WTC11 (cell line): Measurements from ENCODE around the gene FBXO2.

ENCODE experiments used
- NR3C1 ChIP-seq: sonication (generic); formaldehyde crosslinking; conservative IDR thresholded peaks from 2 replicates; pipeline ENCODE4 v1.8.1; 2023; ENCODE audit warnings: low read depth, mild to moderate bottlenecking, missing genetic modification reagents
- SP1 ChIP-seq: sonication (generic); formaldehyde crosslinking; conservative IDR thresholded peaks from 2 replicates; pipeline ENCODE4 v1.8.1; 2022; ENCODE audit warnings: missing genetic modification reagents
- ZNF138 ChIP-seq: sonication (generic); formaldehyde crosslinking; conservative IDR thresholded peaks from 2 replicates; pipeline ENCODE4 v1.8.1; 2022; ENCODE audit warnings: mild to moderate bottlenecking, moderate library complexity, missing genetic modification reagents
- ZNF263 ChIP-seq: sonication (generic); formaldehyde crosslinking; IDR thresholded peaks from 2 replicates; pipeline ENCODE4 v1.8.1; 2022; ENCODE audit warnings: low read depth, mild to moderate bottlenecking, moderate library complexity, missing genetic modification reagents
- TF ChIP-seq, protein P1 (sequence below): fragments of 200-600 bp; IDR thresholded peaks from 2 replicates; pipeline ENCODE4 v1.8.0; 2022; ENCODE audit warnings: antibody characterized with exemption
- TF ChIP-seq, protein P2 (sequence below): sonication (generic); formaldehyde crosslinking; IDR thresholded peaks from 2 replicates; pipeline ENCODE4 v1.8.0; 2022; ENCODE audit warnings: missing genetic modification reagents

DNA sequence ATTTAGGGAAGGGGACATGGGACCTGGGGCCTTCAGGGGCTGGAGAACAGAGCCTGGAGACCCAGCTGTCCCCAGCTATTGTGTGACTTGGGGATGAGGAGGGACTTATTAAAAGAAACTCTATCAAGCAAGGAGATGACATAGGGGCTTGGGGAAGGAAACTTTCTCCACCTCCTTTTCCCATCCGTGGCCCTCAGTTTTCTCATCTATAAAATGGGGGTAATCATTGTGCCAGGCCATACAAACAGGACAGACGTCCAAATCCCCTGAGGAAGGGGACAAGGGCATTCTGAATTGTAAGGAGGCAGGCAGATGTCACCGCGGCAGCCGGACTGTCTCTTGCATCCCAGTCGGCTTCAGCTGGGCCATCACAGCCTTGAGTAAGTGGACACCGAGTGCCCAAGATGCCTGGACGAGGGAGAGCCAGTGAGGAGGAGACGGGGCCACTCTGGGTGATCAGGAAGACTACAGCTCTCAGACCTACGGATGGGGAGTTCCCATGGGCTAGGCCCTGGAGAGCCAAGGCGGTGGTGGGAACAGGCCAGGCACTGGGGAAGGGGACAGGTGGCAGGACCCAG lies 1.9 kb downstream of the FBXO2 start:
- TF ChIP-seq ZNF138 (CRISPR knock-in tag), result no peak
- TF ChIP-seq, protein P1, sequence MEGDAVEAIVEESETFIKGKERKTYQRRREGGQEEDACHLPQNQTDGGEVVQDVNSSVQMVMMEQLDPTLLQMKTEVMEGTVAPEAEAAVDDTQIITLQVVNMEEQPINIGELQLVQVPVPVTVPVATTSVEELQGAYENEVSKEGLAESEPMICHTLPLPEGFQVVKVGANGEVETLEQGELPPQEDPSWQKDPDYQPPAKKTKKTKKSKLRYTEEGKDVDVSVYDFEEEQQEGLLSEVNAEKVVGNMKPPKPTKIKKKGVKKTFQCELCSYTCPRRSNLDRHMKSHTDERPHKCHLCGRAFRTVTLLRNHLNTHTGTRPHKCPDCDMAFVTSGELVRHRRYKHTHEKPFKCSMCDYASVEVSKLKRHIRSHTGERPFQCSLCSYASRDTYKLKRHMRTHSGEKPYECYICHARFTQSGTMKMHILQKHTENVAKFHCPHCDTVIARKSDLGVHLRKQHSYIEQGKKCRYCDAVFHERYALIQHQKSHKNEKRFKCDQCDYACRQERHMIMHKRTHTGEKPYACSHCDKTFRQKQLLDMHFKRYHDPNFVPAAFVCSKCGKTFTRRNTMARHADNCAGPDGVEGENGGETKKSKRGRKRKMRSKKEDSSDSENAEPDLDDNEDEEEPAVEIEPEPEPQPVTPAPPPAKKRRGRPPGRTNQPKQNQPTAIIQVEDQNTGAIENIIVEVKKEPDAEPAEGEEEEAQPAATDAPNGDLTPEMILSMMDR, result no peak
- TF ChIP-seq, protein P2, sequence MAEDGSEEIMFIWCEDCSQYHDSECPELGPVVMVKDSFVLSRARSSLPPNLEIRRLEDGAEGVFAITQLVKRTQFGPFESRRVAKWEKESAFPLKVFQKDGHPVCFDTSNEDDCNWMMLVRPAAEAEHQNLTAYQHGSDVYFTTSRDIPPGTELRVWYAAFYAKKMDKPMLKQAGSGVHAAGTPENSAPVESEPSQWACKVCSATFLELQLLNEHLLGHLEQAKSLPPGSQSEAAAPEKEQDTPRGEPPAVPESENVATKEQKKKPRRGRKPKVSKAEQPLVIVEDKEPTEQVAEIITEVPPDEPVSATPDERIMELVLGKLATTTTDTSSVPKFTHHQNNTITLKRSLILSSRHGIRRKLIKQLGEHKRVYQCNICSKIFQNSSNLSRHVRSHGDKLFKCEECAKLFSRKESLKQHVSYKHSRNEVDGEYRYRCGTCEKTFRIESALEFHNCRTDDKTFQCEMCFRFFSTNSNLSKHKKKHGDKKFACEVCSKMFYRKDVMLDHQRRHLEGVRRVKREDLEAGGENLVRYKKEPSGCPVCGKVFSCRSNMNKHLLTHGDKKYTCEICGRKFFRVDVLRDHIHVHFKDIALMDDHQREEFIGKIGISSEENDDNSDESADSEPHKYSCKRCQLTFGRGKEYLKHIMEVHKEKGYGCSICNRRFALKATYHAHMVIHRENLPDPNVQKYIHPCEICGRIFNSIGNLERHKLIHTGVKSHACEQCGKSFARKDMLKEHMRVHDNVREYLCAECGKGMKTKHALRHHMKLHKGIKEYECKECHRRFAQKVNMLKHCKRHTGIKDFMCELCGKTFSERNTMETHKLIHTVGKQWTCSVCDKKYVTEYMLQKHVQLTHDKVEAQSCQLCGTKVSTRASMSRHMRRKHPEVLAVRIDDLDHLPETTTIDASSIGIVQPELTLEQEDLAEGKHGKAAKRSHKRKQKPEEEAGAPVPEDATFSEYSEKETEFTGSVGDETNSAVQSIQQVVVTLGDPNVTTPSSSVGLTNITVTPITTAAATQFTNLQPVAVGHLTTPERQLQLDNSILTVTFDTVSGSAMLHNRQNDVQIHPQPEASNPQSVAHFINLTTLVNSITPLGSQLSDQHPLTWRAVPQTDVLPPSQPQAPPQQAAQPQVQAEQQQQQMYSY (CRISPR knock-in tag), result no peak
- no peak for TF ChIP-seq ZNF263
- no peak for TF ChIP-seq NR3C1 (CRISPR knock-in tag)
- no peak for TF ChIP-seq SP1
